ENCODE measurements around the gene PACSIN2.
"Not testable (repeated sequence)": the region's sequence is repeated elsewhere in the genome, so short reads cannot be mapped to it uniquely, and the experiment has no call there.

PACSIN2 gene

DNA sequence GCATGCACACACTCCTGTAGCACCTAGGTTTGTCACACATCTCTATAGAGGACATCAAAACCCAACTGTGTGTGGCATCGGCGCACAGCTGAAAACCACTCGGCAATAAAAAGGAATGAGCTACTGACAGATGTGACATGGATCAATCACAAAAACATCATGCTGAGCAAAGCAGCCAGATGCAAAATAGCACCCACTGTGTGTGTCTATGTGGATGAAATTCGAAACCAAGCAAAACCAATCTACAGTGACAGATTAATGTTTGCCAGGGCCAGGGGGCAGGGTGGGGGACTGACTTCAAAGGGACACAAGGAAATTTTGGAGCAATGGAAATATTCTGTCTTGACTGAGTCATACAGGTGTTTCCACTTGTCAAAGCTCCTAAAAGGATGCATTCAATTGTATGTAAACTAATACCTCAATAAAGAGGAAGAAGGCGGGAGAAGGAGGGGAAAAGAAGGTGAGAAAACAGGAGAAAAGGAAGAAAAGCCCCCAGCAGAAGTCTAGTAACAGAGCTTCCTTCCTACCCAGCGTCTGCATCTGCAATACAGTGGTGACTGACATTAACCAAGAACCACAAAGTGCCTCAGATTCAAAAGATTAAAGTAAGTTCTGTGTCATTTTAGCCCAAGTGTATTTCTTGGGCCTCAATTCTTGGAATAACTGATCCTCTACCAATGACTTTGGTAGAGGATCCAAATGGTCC lies 49.8 kb downstream of the PACSIN2 start:
- DNase-seq (ENCODE audit: low read depth), result peak; percentile 26

DNA sequence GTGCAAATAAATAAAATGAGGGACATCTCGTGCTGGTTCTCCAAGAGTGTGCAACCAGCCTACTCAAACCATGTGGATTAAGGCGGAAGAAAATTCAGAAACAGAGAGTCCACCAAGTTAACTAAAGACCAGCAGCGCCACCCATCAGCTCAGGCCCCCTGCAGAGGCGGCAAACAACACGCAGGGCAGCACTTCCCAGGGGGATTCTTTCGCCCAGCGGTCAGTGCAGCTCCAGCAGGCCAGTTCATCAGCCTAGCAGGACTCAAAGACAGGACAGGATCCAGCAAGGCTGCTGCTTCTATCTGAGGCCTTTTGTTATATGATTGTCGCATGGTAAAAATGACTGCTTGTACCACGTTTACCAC lies 51.7 kb downstream of the PACSIN2 start:
- DNase-seq (ENCODE audit: low read depth), result no peak

GRCh38 chr22:42962295-42963230 lies 52.4 kb downstream of the PACSIN2 start:
- no peak for DNase-seq (ENCODE audit: low read depth)

- no peak for DNase-seq (ENCODE audit: low read depth)
These were observed 53.1 kb downstream of the PACSIN2 start for GRCh38 chr22:42961810-42962209.

DNA sequence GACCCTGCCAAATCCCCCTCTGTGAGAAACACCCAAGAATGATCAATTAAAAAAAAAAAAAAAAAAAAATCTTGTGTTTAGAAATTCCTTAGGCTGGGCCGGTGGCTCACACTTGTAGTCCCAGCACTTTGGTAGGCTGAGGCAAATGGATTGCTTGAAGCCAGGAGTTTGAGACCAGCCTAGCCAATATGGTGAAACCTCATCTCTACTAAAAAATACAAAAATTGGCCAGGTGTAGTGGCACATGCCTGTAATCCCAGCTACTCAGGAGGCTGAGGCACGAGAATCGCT lies 53.6 kb downstream of the PACSIN2 start:
- not testable (repeated sequence) for DNase-seq (ENCODE audit: low read depth)

- DNase-seq (ENCODE audit: low read depth), result no peak
These were observed 54.2 kb downstream of the PACSIN2 start for GRCh38 chr22:42960531-42961399.

DNA sequence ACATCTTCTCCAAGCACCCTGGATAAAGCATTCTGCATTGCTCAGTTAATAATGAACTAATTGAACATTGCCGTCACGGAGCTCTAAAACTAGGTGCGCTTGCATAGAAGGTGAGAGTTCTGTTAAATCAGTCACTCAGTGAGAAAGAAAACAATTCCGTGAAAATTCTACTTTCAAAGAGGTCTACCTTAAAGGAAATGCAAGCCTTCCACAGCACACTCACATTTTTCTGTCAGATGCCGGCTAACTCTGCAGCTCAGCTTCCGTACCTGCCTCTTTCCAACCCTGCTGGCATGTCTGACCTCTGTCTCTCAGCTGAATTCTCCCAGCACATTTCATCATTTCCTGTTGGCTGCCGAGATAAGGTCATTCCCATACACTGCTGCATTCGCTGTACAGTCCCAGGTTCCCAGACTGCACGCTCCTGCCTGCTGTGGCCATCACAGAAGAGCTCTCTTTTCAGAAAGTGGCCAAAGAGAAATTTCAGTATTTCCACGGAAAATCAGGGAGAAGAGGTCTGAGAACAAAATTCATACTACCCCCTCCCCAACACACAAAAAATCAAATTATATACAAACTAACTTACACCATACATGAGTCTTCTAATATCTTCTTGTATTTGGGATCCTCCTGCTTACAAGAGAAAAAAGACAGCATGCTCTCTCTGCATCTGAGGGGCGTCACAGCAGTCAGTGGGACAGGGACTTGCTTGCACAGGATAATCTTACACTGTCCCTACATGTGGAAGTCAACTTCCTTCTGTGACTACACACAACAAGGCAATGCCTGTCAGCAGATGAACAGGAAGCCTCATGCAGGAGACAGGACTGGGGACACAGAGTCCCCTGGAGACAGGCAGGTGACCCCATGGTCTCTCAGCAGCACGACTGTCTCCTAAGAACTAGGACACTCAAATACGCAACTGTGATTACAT lies 55.1 kb downstream of the PACSIN2 start:
- no peak for DNase-seq (ENCODE audit: low read depth)

- DNase-seq (ENCODE audit: low read depth), result no peak
These were observed 56.0 kb downstream of the PACSIN2 start for GRCh38 chr22:42958937-42959336.

DNA sequence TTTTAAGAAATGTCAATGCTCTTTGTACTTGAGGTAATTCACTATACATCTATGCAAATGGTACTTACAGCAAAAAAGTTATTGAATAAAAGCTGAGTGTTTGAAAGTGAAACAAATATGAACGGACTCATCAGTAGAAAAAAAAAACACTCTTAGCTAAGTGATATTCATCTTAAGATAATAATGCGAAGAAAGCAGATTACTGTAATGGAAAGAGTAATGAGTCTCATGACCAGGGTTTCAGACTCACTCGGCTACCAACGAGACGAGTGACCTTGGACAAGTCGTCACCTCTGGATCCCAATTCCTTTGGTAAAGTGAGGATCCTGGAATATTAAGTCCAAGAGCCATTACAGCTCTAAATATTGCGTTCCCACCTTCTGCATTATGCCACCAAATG lies 57.0 kb downstream of the PACSIN2 start:
- no peak for DNase-seq (ENCODE audit: low read depth)

DNA sequence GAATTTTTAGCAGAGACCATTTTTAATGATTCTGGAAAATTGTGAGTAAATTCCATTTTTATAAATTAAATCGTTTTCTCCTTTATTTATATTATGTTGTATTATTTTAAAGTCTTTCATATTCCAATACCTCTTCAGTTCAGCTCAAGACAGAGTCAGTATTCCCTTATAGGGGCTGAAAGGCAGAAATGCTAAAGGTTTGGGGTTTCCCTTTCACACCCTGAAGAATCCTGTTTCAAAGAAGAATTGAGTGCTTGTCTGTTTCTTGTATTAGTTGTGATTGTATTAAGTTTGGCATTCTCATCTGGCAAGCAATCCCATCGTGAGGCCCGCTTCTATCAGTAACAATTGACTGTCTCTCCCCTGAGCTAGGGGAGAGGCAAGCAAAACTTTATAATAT lies 57.4 kb downstream of the PACSIN2 start:
- DNase-seq (ENCODE audit: low read depth), result no peak

DNA sequence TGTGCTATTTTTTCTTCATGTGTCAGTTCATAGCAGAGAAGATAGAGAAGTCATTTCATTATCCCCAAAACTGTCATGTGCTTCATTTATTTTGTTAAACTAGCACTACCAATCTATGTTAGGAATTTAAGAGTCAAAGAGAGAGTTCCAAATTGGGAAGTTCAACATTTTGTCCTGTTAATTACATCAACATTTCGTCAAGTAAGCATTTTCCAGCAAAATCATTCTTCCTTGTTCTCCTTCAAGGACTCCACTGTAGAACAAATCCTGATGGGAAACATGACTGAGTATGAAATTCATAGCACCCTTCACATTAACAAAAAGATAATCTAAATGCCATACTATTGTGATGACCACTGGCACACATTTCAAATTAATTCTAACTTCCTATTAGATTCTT lies 59.1 kb downstream of the PACSIN2 start:
- DNase-seq (ENCODE audit: low read depth), result no peak

DNA sequence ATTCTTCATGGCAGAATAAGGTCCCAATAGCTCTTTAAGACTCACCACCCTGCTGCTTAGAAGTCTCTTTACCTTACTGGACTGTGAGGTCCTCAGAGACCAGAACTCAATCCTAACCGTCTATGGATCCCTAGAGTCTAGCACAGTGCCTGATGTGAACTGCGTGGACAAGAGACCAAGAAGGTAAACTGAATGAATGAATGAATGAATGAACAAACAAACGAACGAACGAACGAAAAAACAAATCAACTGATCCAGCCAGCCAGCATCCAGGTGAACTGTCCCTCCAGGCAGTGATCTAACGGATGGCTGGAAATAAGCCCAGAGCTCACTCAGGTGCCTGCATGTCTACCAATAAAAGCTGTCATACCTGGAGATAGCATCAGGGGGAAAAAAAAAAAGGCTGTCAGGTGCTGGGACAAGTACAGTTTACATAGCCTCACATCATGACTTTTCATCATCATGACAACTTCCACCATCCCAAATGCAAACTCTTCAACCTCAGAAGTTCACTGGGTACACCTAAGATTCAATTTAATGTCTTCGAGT lies 59.8 kb downstream of the PACSIN2 start:
- DNase-seq (ENCODE audit: low read depth), result no peak

- DNase-seq (ENCODE audit: low read depth), result not testable (repeated sequence)
These were observed 61.2 kb downstream of the PACSIN2 start for GRCh38 chr22:42953751-42954150.

- no peak for DNase-seq (ENCODE audit: low read depth)
These were observed 63.7 kb downstream of the PACSIN2 start for GRCh38 chr22:42951093-42951710.

DNA sequence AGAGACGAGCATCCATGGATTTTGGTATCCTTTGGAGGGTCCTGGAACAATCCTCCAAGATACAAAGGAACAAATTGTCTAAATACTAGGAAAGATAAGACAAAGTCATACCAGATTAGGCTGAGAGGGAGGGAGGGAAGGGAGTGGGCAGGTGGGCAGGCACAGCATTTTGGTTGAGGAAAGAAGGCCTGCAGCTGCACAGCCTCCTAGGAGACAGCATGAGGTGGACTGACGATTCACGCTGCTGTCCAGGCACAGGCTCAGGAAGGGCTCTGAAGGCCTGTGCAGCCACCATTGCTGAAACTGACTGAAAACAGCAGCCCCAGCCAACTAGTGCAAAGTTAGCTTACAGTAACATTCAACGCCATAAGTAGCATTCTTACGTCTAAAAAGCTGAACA lies 64.7 kb downstream of the PACSIN2 start:
- DNase-seq (ENCODE audit: low read depth), result no peak

DNA sequence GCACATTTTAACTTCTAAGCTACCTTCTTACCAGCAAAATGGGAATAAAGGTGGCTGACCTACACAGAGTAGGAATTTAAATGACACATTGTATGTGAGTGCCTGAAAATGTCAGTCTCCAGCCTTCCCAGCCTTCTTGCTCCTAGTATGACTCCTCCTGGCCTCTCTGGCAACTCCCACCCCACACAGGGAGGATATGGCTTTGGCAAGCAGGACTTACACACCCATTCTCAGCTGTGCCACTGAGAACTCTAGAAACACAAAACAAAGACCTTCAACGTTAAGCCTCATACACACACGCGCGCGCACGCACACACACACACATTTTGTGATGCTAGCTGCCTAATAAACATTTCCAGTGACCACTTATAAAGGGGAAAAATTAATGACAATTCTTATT lies 65.8 kb downstream of the PACSIN2 start:
- DNase-seq (ENCODE audit: low read depth), result no peak

DNA sequence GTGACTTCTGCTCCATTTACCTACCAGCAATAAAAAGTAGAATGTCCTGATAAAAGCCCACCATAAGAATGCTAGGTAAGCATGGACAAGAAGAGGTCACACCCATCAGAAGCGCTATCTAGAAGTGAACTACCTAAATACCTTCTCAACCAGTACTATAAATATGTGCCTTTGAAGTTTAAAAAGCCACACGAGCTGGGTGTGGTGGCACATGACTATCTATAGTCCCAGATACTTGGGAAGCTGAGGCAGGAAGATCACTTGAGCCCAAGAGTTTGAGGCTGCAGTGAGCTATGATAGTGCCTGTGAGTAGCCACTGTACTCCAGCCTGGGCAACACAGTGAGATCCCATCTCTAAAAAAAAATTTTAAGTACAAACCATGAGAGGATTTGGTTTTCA lies 66.7 kb downstream of the PACSIN2 start:
- no peak for DNase-seq (ENCODE audit: low read depth)

GRCh38 chr22:42947211-42947990 lies 67.5 kb downstream of the PACSIN2 start:
- no peak for DNase-seq (ENCODE audit: low read depth)

DNA sequence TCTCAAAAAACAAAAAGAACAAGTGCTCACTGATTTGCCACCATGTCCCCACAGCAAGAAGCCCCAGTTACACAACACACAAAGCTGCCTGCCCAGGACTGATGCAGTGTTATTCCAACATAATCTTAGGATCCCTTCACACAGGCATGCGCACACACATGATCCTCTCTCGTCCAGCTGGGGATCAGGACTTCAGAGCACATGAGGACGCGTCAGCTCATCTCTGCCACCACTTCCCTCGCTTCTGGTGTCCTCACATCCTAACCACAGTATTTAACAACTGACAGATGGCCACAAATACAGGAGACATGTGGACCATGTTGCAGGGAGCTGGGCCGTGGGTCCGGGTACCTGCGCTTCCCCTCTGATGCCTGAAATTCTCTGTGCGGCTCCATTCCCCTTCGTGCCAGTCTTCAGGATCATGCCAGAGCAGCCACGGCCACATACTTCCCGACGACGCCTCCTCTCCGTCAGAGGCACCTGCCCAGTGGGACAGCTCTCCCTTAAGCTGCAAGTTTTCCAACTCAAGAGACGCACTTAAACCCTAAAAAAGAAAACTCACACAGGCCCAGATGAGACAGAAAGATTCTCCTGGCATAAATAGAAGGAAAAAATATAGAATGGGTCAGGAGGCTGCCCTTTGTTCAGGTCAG lies 68.3 kb downstream of the PACSIN2 start:
- DNase-seq (ENCODE audit: low read depth), result no peak

Measured in stimulated activated CD8-positive, alpha-beta memory T cell treated with anti-CD3 and anti-CD28 coated beads, Interleukin-4, amount 100 ng/mL, for 24 hours (primary cell).